Measurements from ENCODE around the gene CEP295NL.
"Not testable (repeated sequence)": the region's sequence is repeated elsewhere in the genome, so short reads cannot be mapped to it uniquely, and the experiment has no call there.

CEP295NL gene

GRCh38 chr17:78903101-78903779, at the start of gene CEP295NL:
Gene CEP295NL, minus strand, starts transcription at chr17:78903201. Its CDS starts 1,373 bp downstream, at chr17:78901828.
- no peaks in the 10 kb centered on the region for H3K9me3 ChIP-seq (ENCODE audit: control insufficient read depth in 5 of 5, low read length in 5 of 5)
- no peaks in the 10 kb centered on the region for H3K27me3 ChIP-seq (ENCODE audit: control insufficient read depth in 5 of 5, insufficient read depth in 4 of 5, low read length in 5 of 5)
- H3K4me3 ChIP-seq (ENCODE audit: low read depth in 1 of 5, low read length in 5 of 5) = no peak within 1 kb of the TSS
- H3K36me3 ChIP-seq (ENCODE audit: control insufficient read depth in 5 of 5, insufficient read depth in 5 of 5, low read length in 5 of 5) = peaks cover 0 to 39% (median 21%) of the 10 kb centered on the region in 5 donors
- H3K4me1 ChIP-seq (ENCODE audit: control insufficient read depth in 5 of 5, insufficient read depth in 5 of 5, low read length in 5 of 5) = peaks cover 9 to 42% (median 32%) of the 10 kb centered on the region in 5 donors
- peak within 1 kb of the TSS in 1 of 5 donors; percentile 1 for H3K9ac ChIP-seq (ENCODE audit: low read length in 5 of 5)
- H3K27ac ChIP-seq (ENCODE audit: low read depth, low read length) = no peak within 1 kb of the TSS

- H3K4me1 ChIP-seq (ENCODE audit: control insufficient read depth in 5 of 5, insufficient read depth in 5 of 5, low read length in 5 of 5) = peaks cover 3 to 22% (median 10%) of the 10 kb centered on the region in 5 donors
- no peaks in the 10 kb centered on the region for H3K36me3 ChIP-seq (ENCODE audit: control insufficient read depth in 5 of 5, insufficient read depth in 5 of 5, low read length in 5 of 5)
- H3K9ac ChIP-seq (ENCODE audit: low read length in 5 of 5) = peak overlapping the region in 1 of 5 donors; percentile 36
- peaks cover 0 to 6% (median 0%) of the 10 kb centered on the region in 5 donors for H3K27me3 ChIP-seq (ENCODE audit: control insufficient read depth in 5 of 5, insufficient read depth in 4 of 5, low read length in 5 of 5)
- no peak overlapping the region for H3K27ac ChIP-seq (ENCODE audit: low read depth, low read length)
- no peak overlapping the region for H3K4me3 ChIP-seq (ENCODE audit: low read depth in 1 of 5, low read length in 5 of 5)
- H3K9me3 ChIP-seq (ENCODE audit: control insufficient read depth in 5 of 5, low read length in 5 of 5) = peaks cover 3 to 19% (median 18%) of the 10 kb centered on the region in 5 donors
Measured at GRCh38 chr17:78952706-78953105, 49.7 kb upstream of the CEP295NL start.

GRCh38 chr17:78951967-78952551, 49.1 kb upstream of the CEP295NL start:
- peaks cover 3 to 22% (median 10%) of the 10 kb centered on the region in 5 donors for H3K4me1 ChIP-seq (ENCODE audit: control insufficient read depth in 5 of 5, insufficient read depth in 5 of 5, low read length in 5 of 5)
- H3K4me3 ChIP-seq (ENCODE audit: low read depth in 1 of 5, low read length in 5 of 5) = no peak overlapping the region
- peaks cover 3 to 19% (median 18%) of the 10 kb centered on the region in 5 donors for H3K9me3 ChIP-seq (ENCODE audit: control insufficient read depth in 5 of 5, low read length in 5 of 5)
- peaks cover 0 to 6% (median 0%) of the 10 kb centered on the region in 5 donors for H3K27me3 ChIP-seq (ENCODE audit: control insufficient read depth in 5 of 5, insufficient read depth in 4 of 5, low read length in 5 of 5)
- no peak overlapping the region for H3K9ac ChIP-seq (ENCODE audit: low read length in 5 of 5)
- H3K27ac ChIP-seq (ENCODE audit: low read depth, low read length) = no peak overlapping the region
- H3K36me3 ChIP-seq (ENCODE audit: control insufficient read depth in 5 of 5, insufficient read depth in 5 of 5, low read length in 5 of 5) = no peaks in the 10 kb centered on the region

GRCh38 chr17:78950870-78951269, 47.9 kb upstream of the CEP295NL start:
- H3K4me1 ChIP-seq (ENCODE audit: control insufficient read depth in 5 of 5, insufficient read depth in 5 of 5, low read length in 5 of 5) = peaks cover 3 to 28% (median 12%) of the 10 kb centered on the region in 5 donors
- peaks cover 0 to 6% (median 0%) of the 10 kb centered on the region in 5 donors for H3K27me3 ChIP-seq (ENCODE audit: control insufficient read depth in 5 of 5, insufficient read depth in 4 of 5, low read length in 5 of 5)

GRCh38 chr17:78947235-78948149, 44.5 kb upstream of the CEP295NL start:
- Histone ChIP-seq H3K9ac (ENCODE audit: low read length in 5 of 5) (no peak overlapping the region), H3K27ac (ENCODE audit: low read depth, low read length) (no peak overlapping the region), H3K4me3 (ENCODE audit: low read depth in 1 of 5, low read length in 5 of 5) (no peak overlapping the region)

More at GRCh38 chr17:78950870-78951269, 47.9 kb upstream of the CEP295NL start:
- H3K9me3 ChIP-seq (ENCODE audit: control insufficient read depth in 5 of 5, low read length in 5 of 5) = peaks cover 3 to 19% (median 18%) of the 10 kb centered on the region in 5 donors
- no peaks in the 10 kb centered on the region for H3K36me3 ChIP-seq (ENCODE audit: control insufficient read depth in 5 of 5, insufficient read depth in 5 of 5, low read length in 5 of 5)
- peak overlapping the region in 1 of 5 donors; percentile 9 for H3K4me3 ChIP-seq (ENCODE audit: low read depth in 1 of 5, low read length in 5 of 5)
- no peak overlapping the region for H3K9ac ChIP-seq (ENCODE audit: low read length in 5 of 5)
- H3K27ac ChIP-seq (ENCODE audit: low read depth, low read length) = no peak overlapping the region

GRCh38 chr17:78946631-78947030, 43.6 kb upstream of the CEP295NL start:
- peaks cover under 1 to 9% (median 7%) of the 10 kb centered on the region in 5 donors for H3K4me1 ChIP-seq (ENCODE audit: control insufficient read depth in 5 of 5, insufficient read depth in 5 of 5, low read length in 5 of 5)
- H3K9me3 ChIP-seq (ENCODE audit: control insufficient read depth in 5 of 5, low read length in 5 of 5) = peaks cover 3 to 19% (median 18%) of the 10 kb centered on the region in 5 donors
- H3K27me3 ChIP-seq (ENCODE audit: control insufficient read depth in 5 of 5, insufficient read depth in 4 of 5, low read length in 5 of 5) = no peaks in the 10 kb centered on the region
- no peak overlapping the region for H3K27ac ChIP-seq (ENCODE audit: low read depth, low read length)
- H3K9ac ChIP-seq (ENCODE audit: low read length in 5 of 5) = no peak overlapping the region
- no peak overlapping the region for H3K4me3 ChIP-seq (ENCODE audit: low read depth in 1 of 5, low read length in 5 of 5)
- no peaks in the 10 kb centered on the region for H3K36me3 ChIP-seq (ENCODE audit: control insufficient read depth in 5 of 5, insufficient read depth in 5 of 5, low read length in 5 of 5)

More at GRCh38 chr17:78947235-78948149, 44.5 kb upstream of the CEP295NL start:
- Histone ChIP-seq H3K36me3 (ENCODE audit: control insufficient read depth in 5 of 5, insufficient read depth in 5 of 5, low read length in 5 of 5) (no peaks in the 10 kb centered on the region), H3K4me1 (ENCODE audit: control insufficient read depth in 5 of 5, insufficient read depth in 5 of 5, low read length in 5 of 5) (peaks cover 3 to 17% (median 8%) of the 10 kb centered on the region in 5 donors), H3K27me3 (ENCODE audit: control insufficient read depth in 5 of 5, insufficient read depth in 4 of 5, low read length in 5 of 5) (peaks cover 0 to under 1% (median 0%) of the 10 kb centered on the region in 5 donors), H3K9me3 (ENCODE audit: control insufficient read depth in 5 of 5, low read length in 5 of 5) (peaks cover 3 to 19% (median 18%) of the 10 kb centered on the region in 5 donors)

- H3K9me3 ChIP-seq (ENCODE audit: control insufficient read depth in 5 of 5, low read length in 5 of 5) = peaks cover 3 to 14% (median 13%) of the 10 kb centered on the region in 5 donors
- no peaks in the 10 kb centered on the region for H3K36me3 ChIP-seq (ENCODE audit: control insufficient read depth in 5 of 5, insufficient read depth in 5 of 5, low read length in 5 of 5)
- H3K4me3 ChIP-seq (ENCODE audit: low read depth in 1 of 5, low read length in 5 of 5) = no peak overlapping the region
- H3K4me1 ChIP-seq (ENCODE audit: control insufficient read depth in 5 of 5, insufficient read depth in 5 of 5, low read length in 5 of 5) = peaks cover 0 to 8% (median 6%) of the 10 kb centered on the region in 5 donors
- H3K27me3 ChIP-seq (ENCODE audit: control insufficient read depth in 5 of 5, insufficient read depth in 4 of 5, low read length in 5 of 5) = no peaks in the 10 kb centered on the region
- H3K27ac ChIP-seq (ENCODE audit: low read depth, low read length) = no peak overlapping the region
- H3K9ac ChIP-seq (ENCODE audit: low read length in 5 of 5) = no peak overlapping the region
Measured at GRCh38 chr17:78946131-78946530, 43.1 kb upstream of the CEP295NL start.

- H3K36me3 ChIP-seq (ENCODE audit: control insufficient read depth in 5 of 5, insufficient read depth in 5 of 5, low read length in 5 of 5); H3K27ac ChIP-seq (ENCODE audit: low read depth, low read length); H3K4me3 ChIP-seq (ENCODE audit: low read depth in 1 of 5, low read length in 5 of 5); H3K27me3 ChIP-seq (ENCODE audit: control insufficient read depth in 5 of 5, insufficient read depth in 4 of 5, low read length in 5 of 5); H3K9me3 ChIP-seq (ENCODE audit: control insufficient read depth in 5 of 5, low read length in 5 of 5); H3K9ac ChIP-seq (ENCODE audit: low read length in 5 of 5): not testable (repeated sequence)
- peaks cover 0 to 11% (median 7%) of the 10 kb centered on the region in 5 donors for H3K4me1 ChIP-seq (ENCODE audit: control insufficient read depth in 5 of 5, insufficient read depth in 5 of 5, low read length in 5 of 5)
Measured at GRCh38 chr17:78945455-78945854, 42.5 kb upstream of the CEP295NL start.

GRCh38 chr17:78944956-78945355, 42.0 kb upstream of the CEP295NL start:
- Histone ChIP-seq H3K36me3 (ENCODE audit: control insufficient read depth in 5 of 5, insufficient read depth in 5 of 5, low read length in 5 of 5) (no peaks in the 10 kb centered on the region), H3K4me1 (ENCODE audit: control insufficient read depth in 5 of 5, insufficient read depth in 5 of 5, low read length in 5 of 5) (peaks cover 0 to 12% (median 7%) of the 10 kb centered on the region in 5 donors), H3K4me3 (ENCODE audit: low read depth in 1 of 5, low read length in 5 of 5) (no peak overlapping the region), H3K9ac (ENCODE audit: low read length in 5 of 5) (no peak overlapping the region), H3K9me3 (ENCODE audit: control insufficient read depth in 5 of 5, low read length in 5 of 5) (peaks cover 0 to 2% (median 2%) of the 10 kb centered on the region in 5 donors), H3K27ac (ENCODE audit: low read depth, low read length) (no peak overlapping the region), H3K27me3 (ENCODE audit: control insufficient read depth in 5 of 5, insufficient read depth in 4 of 5, low read length in 5 of 5) (peaks cover 0 to 3% (median 0%) of the 10 kb centered on the region in 5 donors)
